Activated CD4-positive, alpha-beta T cell treated with anti-CD3 and anti-CD28 coated beads, Interleukin-2, amount 50 U/mL, for 16 hours (primary cell): ENCODE results near the gene TCF7.

ENCODE experiments used
- DNase-seq: peaks from one replicate; pipeline ENCODE4 v3.0.0-alpha.2; 2020

The TCF7 gene

GRCh38 chr5:134091626-134092121 lies 22.8 kb upstream of the TCF7 start:
- no peak for DNase-seq

- no peak for DNase-seq
These were observed 21.6 kb upstream of the TCF7 start for GRCh38 chr5:134092875-134093274.

- no peak for DNase-seq
These were observed 21.1 kb upstream of the TCF7 start for GRCh38 chr5:134093351-134093750.

- no peak for DNase-seq
These were observed 19.2 kb upstream of the TCF7 start for GRCh38 chr5:134095293-134095692.

GRCh38 chr5:134095887-134096589 lies 18.4 kb upstream of the TCF7 start:
- DNase-seq = no peak

GRCh38 chr5:134097211-134097749 lies 17.2 kb upstream of the TCF7 start:
- DNase-seq = no peak

- no peak for DNase-seq
These were observed 15.8 kb upstream of the TCF7 start for GRCh38 chr5:134098690-134099089.

- no peak for DNase-seq
These were observed 15.1 kb upstream of the TCF7 start for GRCh38 chr5:134099288-134099872.

GRCh38 chr5:134099939-134100282 lies 14.6 kb upstream of the TCF7 start:
- DNase-seq = no peak

- peak; percentile 93 for DNase-seq
These were observed 14.0 kb upstream of the TCF7 start for GRCh38 chr5:134100283-134101091.

GRCh38 chr5:134101686-134102439 lies 12.6 kb upstream of the TCF7 start:
- DNase-seq = peak; percentile 71

- no peak for DNase-seq
These were observed 11.1 kb upstream of the TCF7 start for GRCh38 chr5:134103397-134103796.

- DNase-seq = no peak
These were observed 10.4 kb upstream of the TCF7 start for GRCh38 chr5:134103998-134104654.

GRCh38 chr5:134106991-134107701 lies 7.3 kb upstream of the TCF7 start:
- DNase-seq = no peak

GRCh38 chr5:134107779-134108178 lies 6.7 kb upstream of the TCF7 start:
- no peak for DNase-seq

GRCh38 chr5:134110382-134110781 lies 4.1 kb upstream of the TCF7 start:
- no peak for DNase-seq

- peak; percentile 90 for DNase-seq
These were observed 2.5 kb upstream of the TCF7 start for GRCh38 chr5:134111741-134112647.

- DNase-seq = no peak
These were observed 1.6 kb upstream of the TCF7 start for GRCh38 chr5:134112726-134113362.

GRCh38 chr5:134113363-134113889 lies 1.1 kb upstream of the TCF7 start:
- no peak for DNase-seq
